Measurements from ENCODE around the gene DNM3.

- no peak for TF ChIP-seq CTCF (IDR thresholded peaks at IDR 0.05; ENCODE audit: low read length)
- no peak for TF ChIP-seq EZH2phosphoT487 (IDR thresholded peaks at IDR 0.05; ENCODE audit: low read length)
Observed at GRCh38 chr1:172125812-172126430, 284.6 kb downstream of the DNM3 start.
